Fibroblast of skin of right biceps (primary cell): ENCODE measurements around the gene IKBIP.
"Not testable (repeated sequence)": the region's sequence is repeated elsewhere in the genome, so short reads cannot be mapped to it uniquely, and the experiment has no call there.

Experiments used
- DNase-seq: peaks from one replicate; pipeline ENCODE4 v3.0.0-alpha.2; 2013

The IKBIP gene

DNA sequence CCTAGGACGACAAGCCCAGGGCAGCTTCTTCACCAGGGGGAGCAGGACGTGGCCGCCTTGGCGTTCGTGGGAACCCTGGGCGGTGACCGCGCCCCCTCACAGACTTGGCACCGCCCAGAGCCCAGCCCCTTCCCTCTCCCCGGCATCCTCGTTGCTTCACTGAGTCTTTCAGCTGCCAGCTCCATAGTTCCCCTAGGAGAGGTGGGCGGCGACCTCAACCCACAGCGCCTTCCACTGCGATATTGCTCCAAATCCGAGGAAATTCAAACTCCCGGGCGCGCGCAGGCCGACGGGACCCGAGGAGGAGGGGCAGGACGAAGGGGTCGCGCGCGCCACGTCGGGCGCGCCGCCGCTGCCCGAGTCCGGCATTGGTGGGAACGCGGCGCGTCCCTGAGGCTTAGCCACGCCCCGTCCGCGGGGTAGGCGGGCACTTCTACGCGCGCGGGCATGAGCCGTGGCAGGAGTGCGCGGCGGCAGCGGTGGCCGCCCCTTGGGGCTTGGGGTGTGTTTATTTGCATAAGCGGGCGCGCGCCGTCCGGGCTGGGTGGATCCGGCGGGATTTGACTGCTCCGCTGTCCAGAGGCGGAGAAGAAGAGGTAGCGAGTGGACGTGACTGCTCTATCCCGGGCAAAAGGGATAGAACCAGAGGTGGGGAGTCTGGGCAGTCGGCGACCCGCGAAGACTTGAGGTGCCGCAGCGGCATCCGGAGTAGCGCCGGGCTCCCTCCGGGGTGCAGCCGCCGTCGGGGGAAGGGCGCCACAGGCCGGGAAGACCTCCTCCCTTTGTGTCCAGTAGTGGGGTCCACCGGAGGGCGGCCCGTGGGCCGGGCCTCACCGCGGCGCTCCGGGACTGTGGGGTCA, at the start of gene IKBIP, which contains the start of gene APAF1:
Gene IKBIP (minus strand): TSS at position 77 of the 860 bp plus-strand sequence. CDS start 87 bp downstream, outside the sequence.
Gene APAF1 (plus strand): TSS at position 579 of the 860 bp plus-strand sequence. CDS start 3,070 bp downstream, outside the sequence.
- peak; percentile 97 for DNase-seq

DNA sequence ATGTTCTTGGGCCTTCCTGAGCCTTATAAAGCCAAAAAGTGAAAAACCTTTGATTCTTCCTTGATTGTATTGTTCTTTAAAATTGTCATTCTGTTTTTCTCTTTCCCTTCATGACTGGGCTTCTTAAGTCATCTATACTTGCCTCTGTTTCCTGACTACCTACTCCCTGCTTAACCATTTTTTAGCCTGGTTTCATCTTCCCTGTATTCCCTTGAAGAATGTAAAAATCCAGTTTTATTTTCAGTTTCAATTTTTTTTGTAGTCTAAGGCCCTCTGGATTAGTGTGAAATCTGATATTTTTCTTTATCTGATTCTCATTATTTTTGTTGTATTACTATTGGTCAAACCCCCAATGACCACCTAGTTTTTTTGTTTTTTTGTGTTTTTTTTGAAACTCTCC, 46.8 kb upstream of the IKBIP start:
- DNase-seq: no peak

GRCh38 chr12:98686603-98687002, 42.0 kb upstream of the IKBIP start:
- no peak for DNase-seq

DNA sequence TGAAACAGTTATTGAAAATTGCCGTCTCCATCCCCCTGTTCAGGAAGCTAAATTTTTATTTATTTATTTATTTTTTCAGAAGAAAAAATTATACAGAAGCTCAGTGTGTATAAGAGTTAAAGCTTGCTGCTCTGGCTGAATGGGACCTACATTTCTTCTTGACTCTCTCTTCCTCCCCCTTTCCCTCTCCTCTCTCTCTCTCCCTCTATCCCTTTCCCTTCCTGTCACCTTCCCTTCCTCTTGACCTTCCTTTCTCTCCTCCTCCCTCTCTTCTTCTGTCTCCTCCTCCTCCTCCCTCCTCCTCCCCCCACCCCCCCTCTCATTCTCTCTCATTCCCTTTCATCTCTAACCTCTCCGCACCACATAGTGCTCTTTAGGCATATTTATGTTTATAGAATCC, 39.6 kb upstream of the IKBIP start:
- no peak for DNase-seq

- DNase-seq: no peak
Measured at GRCh38 chr12:98679611-98680005, 35.0 kb upstream of the IKBIP start.

- no peak for DNase-seq
Measured at GRCh38 chr12:98678946-98679610, 34.5 kb upstream of the IKBIP start.

GRCh38 chr12:98678236-98678945, 33.8 kb upstream of the IKBIP start:
- no peak for DNase-seq

GRCh38 chr12:98674841-98675240, 30.3 kb upstream of the IKBIP start:
- DNase-seq: no peak

DNA sequence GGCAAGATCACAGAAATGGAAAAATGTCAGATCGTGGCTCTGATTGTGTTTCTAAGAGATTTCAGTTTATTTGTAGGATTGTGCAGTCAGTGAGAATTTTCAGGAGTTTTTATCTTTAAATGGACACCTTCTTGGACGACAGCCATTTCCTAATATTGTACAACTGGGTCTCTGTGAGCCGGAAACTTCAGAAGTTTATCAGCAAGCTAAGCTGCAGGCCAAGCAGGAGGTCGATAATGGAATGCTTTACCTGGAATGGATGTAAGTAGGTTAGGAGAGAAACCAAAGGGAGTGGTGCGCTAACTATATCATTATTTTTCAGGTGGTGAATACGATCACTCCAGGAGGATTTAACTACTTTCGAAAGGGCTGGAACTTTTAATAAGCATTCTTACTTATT, 26.9 kb upstream of the IKBIP start:
- DNase-seq: no peak

- DNase-seq: no peak
Measured at GRCh38 chr12:98669751-98670150, 25.2 kb upstream of the IKBIP start.

- DNase-seq: no peak
Measured at GRCh38 chr12:98660521-98660920, 15.9 kb upstream of the IKBIP start.

DNA sequence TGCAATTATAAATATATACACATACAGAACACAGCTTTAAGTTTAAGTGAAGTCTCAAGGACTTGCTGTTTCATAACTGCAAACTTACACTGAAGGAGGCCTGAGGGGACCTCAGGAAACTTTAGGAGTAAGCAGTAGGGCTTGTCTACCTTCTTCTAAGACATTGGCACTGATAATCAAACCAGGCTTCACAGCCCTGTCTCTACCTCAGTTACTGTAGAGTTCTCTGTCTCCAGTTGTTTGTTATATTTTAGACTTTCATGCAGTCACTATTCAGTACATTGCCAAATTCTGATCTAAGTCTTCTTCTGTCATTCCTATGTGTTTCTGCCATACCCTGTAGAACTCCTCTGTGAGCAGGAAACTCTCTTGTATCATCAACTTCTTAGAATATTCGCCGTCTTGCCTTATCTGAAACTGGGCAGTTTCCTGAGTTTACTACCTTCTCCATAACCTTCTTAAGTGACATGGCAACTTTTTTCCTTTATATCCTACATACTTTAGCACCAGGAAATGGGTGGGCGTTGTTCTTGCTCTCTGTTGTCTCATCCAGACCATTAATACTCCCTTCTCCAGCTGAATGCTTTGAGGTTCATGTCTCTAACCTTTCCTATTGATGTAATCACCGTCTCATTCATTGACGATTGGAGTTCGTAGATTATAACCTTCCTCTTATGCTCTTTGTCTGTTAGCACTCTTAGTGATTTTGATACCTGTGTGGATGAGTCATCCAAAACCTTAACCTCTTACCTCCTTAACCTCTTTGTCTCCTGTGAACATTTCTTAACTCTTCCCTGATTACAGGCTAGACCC, 11.9 kb upstream of the IKBIP start:
- no peak for DNase-seq

DNA sequence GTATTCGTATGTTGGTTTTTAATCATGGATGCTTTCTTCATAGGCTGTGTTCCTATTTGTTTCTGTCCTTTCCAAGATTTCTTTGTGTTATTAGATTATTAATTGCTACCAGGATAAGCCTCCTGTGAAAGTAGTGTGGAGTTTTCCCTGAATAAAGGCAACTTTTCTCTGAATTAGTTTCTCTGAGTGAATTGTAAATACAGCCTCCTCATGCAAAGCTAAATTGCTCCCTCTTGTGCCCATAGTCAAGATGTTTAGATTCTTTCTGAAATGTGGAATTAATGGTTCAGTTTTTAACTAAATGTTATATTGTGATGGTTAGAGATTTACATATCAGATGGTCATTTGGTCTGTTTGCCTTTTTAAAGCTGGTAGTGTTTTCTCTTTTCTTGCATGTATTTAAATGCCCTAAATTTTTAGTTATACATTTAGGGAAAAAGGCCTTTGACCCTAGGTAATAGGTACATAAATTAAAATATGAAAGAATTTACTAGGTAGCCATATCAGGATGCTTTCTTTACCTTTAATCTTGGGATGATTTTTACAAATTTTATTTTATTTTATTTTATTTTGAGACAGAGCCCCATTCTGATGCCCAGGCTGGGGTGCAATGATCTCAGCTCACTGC, 9.4 kb upstream of the IKBIP start:
- peak; percentile 51 for DNase-seq

DNA sequence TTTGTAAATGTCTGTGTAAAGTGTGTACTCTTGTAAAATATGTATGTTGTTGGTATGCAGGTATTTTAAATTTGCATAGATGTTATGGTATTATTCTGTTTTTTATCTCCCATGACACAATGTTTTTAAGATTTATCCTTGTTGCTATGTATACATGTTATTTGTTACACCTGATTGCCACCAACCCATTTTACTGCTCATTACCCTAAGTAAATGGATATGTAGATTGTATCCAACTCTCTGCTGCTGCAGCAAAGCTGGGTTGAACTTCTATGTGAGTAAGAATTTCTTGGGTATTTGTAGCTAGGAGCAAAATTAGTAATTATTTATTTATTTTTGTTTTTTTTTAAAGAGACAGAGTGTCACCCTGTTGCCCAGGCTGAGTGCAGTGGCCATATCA, 6.7 kb upstream of the IKBIP start:
- DNase-seq: no peak

DNA sequence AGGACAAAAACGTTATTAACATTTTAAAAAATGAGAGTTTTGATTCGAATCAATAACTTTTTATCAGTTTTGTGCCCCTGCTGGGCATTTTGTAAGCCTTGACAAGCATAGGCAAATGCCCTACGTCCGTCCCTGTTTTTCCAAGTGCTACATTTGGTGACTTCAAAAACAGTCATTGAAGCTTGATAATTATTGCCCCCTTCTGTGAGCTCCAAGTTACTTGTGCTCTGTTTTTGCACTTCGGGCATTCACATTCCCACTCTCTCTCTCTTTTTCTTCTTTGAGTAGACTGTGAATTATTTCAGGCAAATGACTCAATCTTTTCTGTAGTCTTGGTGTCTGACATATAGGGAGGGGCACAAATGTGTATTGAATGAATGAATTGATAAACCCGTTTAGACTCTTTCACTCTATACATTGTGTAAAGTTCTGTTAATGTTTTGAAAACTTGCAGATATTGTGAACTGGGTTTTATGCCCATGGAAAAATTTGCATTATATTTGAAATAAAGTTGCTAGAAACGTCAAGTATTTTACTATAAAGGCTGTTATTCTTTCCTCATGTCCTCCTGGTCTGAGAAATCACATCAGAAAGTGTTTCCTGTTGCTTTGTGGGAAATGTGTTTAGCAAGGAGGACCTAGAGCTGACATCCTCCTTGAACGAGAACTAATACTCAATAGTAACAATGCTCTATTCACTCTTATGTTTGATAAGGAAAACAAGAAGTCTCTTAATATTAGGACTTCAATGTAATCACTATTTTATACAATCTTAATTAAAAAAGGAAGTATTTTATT, 1.9 kb upstream of the IKBIP start:
- peak; percentile 44 for DNase-seq

- DNase-seq: no peak
Measured at GRCh38 chr12:98645572-98646067, 1.0 kb upstream of the IKBIP start.

DNA sequence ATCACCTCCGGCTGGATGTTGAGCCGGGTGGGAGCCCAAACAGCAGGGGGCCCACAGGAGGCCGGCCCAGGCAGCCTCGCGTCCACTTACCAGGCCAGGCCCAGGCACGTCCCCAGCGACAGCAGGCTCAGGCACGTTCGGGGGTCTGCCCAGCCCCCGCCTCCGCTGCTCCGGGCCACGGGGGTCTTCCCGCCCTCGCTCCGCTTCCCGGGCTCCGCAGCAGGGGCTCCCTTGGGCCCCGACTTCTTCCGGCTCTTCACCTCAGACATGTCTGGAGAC, 216 bp downstream of the IKBIP start:
- no peak for DNase-seq

GRCh38 chr12:98642801-98643200, 1.8 kb downstream of the IKBIP start:
- not testable (repeated sequence) for DNase-seq

DNA sequence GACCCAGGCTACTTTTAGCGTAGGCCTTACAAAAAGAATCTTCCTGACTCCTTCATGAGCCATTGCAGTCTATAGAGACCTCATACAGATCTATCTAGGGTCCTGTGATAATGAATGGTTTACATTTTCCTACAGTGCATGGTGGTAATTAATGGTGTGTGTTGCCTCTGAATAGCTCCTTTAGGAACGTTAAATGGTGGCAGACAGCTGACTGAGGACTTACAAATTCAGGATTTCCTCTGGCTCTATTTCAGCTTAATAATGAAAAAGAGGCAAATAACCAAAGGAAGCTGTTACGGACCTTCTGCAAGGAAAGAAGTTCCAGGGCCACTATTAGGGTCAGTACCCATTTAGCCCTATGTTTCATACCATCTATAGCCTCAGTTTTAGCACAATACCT, 5.1 kb downstream of the IKBIP start:
- no peak for DNase-seq

DNA sequence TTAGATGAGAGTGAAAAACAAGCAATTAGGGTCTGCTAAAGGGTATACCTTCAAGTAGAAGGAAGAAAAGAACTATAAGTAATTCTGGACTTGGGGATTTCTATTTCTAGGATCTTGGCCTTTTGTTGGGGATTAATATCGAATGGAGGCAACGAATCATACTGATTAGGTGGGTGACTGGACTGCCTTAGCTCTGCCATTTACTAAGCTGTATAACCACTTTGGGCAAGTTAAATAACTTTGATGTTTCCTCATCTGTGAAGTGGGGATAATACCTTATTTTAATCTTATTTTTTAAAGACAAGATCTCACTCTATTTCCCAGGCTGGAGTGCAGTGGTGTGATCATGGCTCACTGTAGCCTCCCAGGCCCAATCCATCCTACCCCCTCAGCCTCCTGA, 6.6 kb downstream of the IKBIP start:
- DNase-seq: no peak

DNA sequence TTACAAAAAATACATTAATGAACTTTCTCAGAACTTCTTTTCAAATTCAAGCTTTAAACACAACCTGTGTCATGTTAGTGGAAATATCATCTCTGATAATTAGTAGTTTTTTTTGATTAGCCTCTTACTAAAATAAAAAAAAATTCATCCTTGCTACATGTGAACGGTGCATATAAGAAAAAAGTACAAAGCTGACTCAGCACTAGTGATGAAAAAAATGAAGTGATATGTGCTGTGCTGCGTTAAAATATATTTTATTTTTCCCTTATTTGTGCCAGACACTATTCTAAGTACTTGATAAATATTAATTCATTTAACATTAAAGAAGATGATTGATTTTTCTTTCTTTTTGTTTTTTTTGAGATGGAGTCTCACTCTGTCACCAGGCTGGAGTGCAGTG, 7.5 kb downstream of the IKBIP start:
- DNase-seq: no peak
